ENCODE measurements around the gene WHRN.

DNA sequence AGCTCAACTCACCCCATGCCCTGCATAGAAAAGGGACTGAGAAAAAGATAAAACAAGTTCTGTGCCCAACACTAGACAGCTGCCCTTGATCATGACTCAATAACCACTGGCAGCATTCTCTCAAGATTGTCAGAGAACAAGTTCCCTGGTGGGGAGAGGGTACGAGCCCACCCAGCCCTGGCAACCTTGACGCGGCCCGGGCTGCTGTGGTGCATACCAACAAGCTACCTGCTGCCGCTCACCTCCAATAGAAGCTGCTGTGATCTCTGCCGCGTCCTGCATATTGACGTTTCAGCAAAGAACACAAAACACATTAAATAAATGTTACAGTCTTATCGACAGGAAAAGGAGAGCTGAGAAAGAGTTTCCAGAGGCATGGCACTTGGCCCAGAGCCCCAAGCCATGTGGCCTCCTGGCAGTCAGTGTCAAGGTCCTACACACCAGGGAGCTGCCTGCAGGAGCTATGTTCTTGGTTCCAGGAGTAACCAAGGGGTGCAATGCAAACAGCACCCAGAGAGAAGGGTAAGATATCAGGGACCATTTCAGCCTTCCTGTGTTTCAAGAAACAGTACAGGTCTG lies 28.3 kb downstream of the WHRN start:
- TF ChIP-seq, protein P1, sequence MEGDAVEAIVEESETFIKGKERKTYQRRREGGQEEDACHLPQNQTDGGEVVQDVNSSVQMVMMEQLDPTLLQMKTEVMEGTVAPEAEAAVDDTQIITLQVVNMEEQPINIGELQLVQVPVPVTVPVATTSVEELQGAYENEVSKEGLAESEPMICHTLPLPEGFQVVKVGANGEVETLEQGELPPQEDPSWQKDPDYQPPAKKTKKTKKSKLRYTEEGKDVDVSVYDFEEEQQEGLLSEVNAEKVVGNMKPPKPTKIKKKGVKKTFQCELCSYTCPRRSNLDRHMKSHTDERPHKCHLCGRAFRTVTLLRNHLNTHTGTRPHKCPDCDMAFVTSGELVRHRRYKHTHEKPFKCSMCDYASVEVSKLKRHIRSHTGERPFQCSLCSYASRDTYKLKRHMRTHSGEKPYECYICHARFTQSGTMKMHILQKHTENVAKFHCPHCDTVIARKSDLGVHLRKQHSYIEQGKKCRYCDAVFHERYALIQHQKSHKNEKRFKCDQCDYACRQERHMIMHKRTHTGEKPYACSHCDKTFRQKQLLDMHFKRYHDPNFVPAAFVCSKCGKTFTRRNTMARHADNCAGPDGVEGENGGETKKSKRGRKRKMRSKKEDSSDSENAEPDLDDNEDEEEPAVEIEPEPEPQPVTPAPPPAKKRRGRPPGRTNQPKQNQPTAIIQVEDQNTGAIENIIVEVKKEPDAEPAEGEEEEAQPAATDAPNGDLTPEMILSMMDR (IDR thresholded peaks at IDR 0.05): no peak
- no peak for TF ChIP-seq POLR2A (IDR thresholded peaks at IDR 0.05; ENCODE audit: low read depth)
